ENCODE data around the gene ARHGAP6. TPM values are rescaled to one million over a fixed set of nuclear protein-coding genes. Genes with fewer than 3 reads are reported as not detected.

Gene ARHGAP6
- total RNA-seq, 1 experiment from 2014 or later, result 0.50 TPM

- Mint-ChIP-seq H3K36me3 (ENCODE audit: insufficient read depth, unreplicated experiment) (no peaks in the 10 kb centered on the region), H3K27ac (ENCODE audit: unreplicated experiment) (no peak overlapping the region), H3K4me3 (ENCODE audit: unreplicated experiment) (no peak overlapping the region), H3K9me3 (ENCODE audit: unreplicated experiment) (no peaks in the 10 kb centered on the region), H3K27me3 (ENCODE audit: insufficient read depth, unreplicated experiment) (no peaks in the 10 kb centered on the region), H3K4me1 (ENCODE audit: low read depth, unreplicated experiment) (no peaks in the 10 kb centered on the region)
- Histone ChIP-seq H3K27me3 (replicated peaks; ENCODE audit: control insufficient read depth, insufficient read depth, low read length) (no peaks in the 10 kb centered on the region), H3K4me1 (no peaks in the 10 kb centered on the region), H3K9me3 (no peaks in the 10 kb centered on the region), H3K4me3 (ENCODE audit: low read depth, low read length) (no peak overlapping the region), H3K36me3 (ENCODE audit: control insufficient read depth, insufficient read depth, low read length) (no peaks in the 10 kb centered on the region)
- POLR2A ChIA-PET, result no interaction called here
- BruUV-seq (replicated peaks), result no TSS peak
- CTCF ChIA-PET, result no interaction called here
- TF ChIP-seq CTCF (IDR thresholded peaks at IDR 0.05; ENCODE audit: insufficient read depth in 1 of 2, low read depth in 1 of 2, low read length in 1 of 2, severe bottlenecking in 1 of 2, unreplicated experiment in 1 of 2), result no peak
- intact Hi-C loops (cut with micrococcal nuclease; ENCODE audit: unreplicated experiment), result no loop called here
- no peak for DNase-seq
These were observed 16.8 kb downstream of the ARHGAP6 start for GRCh38 chrX:11648705-11649519.

- TF ChIP-seq CTCF (IDR thresholded peaks at IDR 0.05; ENCODE audit: insufficient read depth in 1 of 2, low read depth in 1 of 2, low read length in 1 of 2, severe bottlenecking in 1 of 2, unreplicated experiment in 1 of 2), result no peak
- no TSS peak for BruUV-seq (replicated peaks)
- no peaks in the 10 kb centered on the region for H3K4me1 ChIP-seq
- no peaks in the 10 kb centered on the region for H3K27me3 Mint-ChIP-seq (ENCODE audit: insufficient read depth, unreplicated experiment)
- ChIA-PET POLR2A (no interaction called here), CTCF (no interaction called here)
- H3K27ac Mint-ChIP-seq (ENCODE audit: unreplicated experiment), result no peak overlapping the region
- no peak overlapping the region for H3K4me3 Mint-ChIP-seq (ENCODE audit: unreplicated experiment)
- no peaks in the 10 kb centered on the region for H3K36me3 ChIP-seq (ENCODE audit: control insufficient read depth, insufficient read depth, low read length)
- H3K36me3 Mint-ChIP-seq (ENCODE audit: insufficient read depth, unreplicated experiment), result no peaks in the 10 kb centered on the region
- intact Hi-C loops (cut with micrococcal nuclease; ENCODE audit: unreplicated experiment), result no loop called here
- no peak overlapping the region for H3K4me3 ChIP-seq (ENCODE audit: low read depth, low read length)
- H3K27me3 ChIP-seq (replicated peaks; ENCODE audit: control insufficient read depth, insufficient read depth, low read length), result no peaks in the 10 kb centered on the region
- DNase-seq, result no peak
- H3K4me1 Mint-ChIP-seq (ENCODE audit: low read depth, unreplicated experiment), result no peaks in the 10 kb centered on the region
- no peaks in the 10 kb centered on the region for H3K9me3 Mint-ChIP-seq (ENCODE audit: unreplicated experiment)
- no peaks in the 10 kb centered on the region for H3K9me3 ChIP-seq
These were observed 18.6 kb downstream of the ARHGAP6 start for GRCh38 chrX:11647138-11647537.

- Histone ChIP-seq H3K4me3 (ENCODE audit: low read depth, low read length) (no peak overlapping the region), H3K36me3 (ENCODE audit: control insufficient read depth, insufficient read depth, low read length) (no peaks in the 10 kb centered on the region), H3K27me3 (replicated peaks; ENCODE audit: control insufficient read depth, insufficient read depth, low read length) (no peaks in the 10 kb centered on the region), H3K9me3 (no peaks in the 10 kb centered on the region), H3K4me1 (no peaks in the 10 kb centered on the region)
- no peak for DNase-seq
- ChIA-PET POLR2A (no interaction called here), CTCF (no interaction called here)
- no TSS peak for BruUV-seq (replicated peaks)
- Mint-ChIP-seq H3K4me3 (ENCODE audit: unreplicated experiment) (no peak overlapping the region), H3K27ac (ENCODE audit: unreplicated experiment) (no peak overlapping the region), H3K9me3 (ENCODE audit: unreplicated experiment) (no peaks in the 10 kb centered on the region), H3K27me3 (ENCODE audit: insufficient read depth, unreplicated experiment) (no peaks in the 10 kb centered on the region), H3K4me1 (ENCODE audit: low read depth, unreplicated experiment) (no peaks in the 10 kb centered on the region), H3K36me3 (ENCODE audit: insufficient read depth, unreplicated experiment) (no peaks in the 10 kb centered on the region)
- no peak for TF ChIP-seq CTCF (IDR thresholded peaks at IDR 0.05; ENCODE audit: insufficient read depth in 1 of 2, low read depth in 1 of 2, low read length in 1 of 2, severe bottlenecking in 1 of 2, unreplicated experiment in 1 of 2)
- intact Hi-C loops (cut with micrococcal nuclease; ENCODE audit: unreplicated experiment), result no loop called here
These were observed 24.2 kb downstream of the ARHGAP6 start for GRCh38 chrX:11641349-11642065.
